ENCODE results near the gene CAMTA1. TPM values are rescaled to one million over a fixed set of nuclear protein-coding genes. Genes with fewer than 3 reads are reported as not detected.

CAMTA1 gene
- total RNA-seq, 4 donors from 2014 or later = 86.3 to 170 (median 132) TPM

DNA sequence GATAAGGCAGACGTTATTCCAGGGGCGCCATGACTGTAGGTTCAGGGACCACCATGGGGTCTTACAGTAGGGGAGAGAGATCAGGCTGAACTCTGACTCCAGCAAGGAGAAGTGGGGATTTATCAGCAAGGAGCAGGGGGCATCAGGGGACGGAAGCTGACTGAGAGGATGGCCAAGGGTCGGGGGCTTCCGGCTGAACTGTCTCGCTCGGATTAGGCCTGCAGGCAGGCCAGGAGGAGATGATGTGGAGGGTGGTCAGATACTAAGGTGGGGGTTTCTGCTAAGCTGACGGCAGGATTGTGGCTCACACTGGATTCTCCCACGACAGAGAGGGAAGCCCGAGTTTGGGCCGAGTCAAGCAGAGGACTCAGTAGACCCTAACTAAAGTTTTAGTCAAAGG is 798.9 kb downstream of the CAMTA1 start:
- ATAC-seq = no peak
- H3K36me3 ChIP-seq = no peaks in the 10 kb centered on the region
- TF ChIP-seq, protein P1, sequence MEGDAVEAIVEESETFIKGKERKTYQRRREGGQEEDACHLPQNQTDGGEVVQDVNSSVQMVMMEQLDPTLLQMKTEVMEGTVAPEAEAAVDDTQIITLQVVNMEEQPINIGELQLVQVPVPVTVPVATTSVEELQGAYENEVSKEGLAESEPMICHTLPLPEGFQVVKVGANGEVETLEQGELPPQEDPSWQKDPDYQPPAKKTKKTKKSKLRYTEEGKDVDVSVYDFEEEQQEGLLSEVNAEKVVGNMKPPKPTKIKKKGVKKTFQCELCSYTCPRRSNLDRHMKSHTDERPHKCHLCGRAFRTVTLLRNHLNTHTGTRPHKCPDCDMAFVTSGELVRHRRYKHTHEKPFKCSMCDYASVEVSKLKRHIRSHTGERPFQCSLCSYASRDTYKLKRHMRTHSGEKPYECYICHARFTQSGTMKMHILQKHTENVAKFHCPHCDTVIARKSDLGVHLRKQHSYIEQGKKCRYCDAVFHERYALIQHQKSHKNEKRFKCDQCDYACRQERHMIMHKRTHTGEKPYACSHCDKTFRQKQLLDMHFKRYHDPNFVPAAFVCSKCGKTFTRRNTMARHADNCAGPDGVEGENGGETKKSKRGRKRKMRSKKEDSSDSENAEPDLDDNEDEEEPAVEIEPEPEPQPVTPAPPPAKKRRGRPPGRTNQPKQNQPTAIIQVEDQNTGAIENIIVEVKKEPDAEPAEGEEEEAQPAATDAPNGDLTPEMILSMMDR (IDR thresholded peaks at IDR 0.05) = no peak
- TF ChIP-seq POLR2A (IDR thresholded peaks at IDR 0.05) (no peak), EP300 (IDR thresholded peaks at IDR 0.05) (no peak), POLR2AphosphoS5 (IDR thresholded peaks at IDR 0.05) (no peak)
- no peaks in the 10 kb centered on the region for H3K9me3 ChIP-seq
- no peak overlapping the region for H3K27ac ChIP-seq
- H3K27me3 ChIP-seq = peaks cover 12% of the 10 kb centered on the region
- WGBS, 2 donors (ENCODE audit: low coverage in 1 of 2) = 88 to 95% methylated on average over 6 to 8 of the region's 11 CpGs
- H3K4me1 ChIP-seq = no peaks in the 10 kb centered on the region
- no peak overlapping the region for H3K4me3 ChIP-seq

DNA sequence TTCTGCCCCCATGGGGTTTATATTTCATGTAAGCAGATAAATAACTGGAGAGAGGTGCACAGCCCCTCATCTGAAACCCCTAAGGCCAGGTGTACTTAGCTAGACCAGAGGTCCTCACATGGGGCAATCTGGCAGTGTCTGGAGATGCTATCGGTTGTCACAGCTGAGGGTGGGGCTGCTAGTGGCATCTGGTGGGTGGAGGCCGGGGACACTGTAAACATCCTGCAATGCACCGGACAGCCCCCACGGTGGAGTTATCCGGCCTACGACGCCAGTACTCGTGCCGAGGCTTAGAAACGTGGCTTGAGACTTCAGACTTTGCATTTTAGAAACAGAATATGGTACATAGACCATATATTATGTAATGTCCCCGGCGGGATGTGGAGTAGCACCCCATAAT is 799.4 kb downstream of the CAMTA1 start:
- 86 to 94% methylated on average over 8 to 10 of the region's 12 CpGs for WGBS, 2 donors (ENCODE audit: low coverage in 1 of 2)
- ATAC-seq = no peak
- H3K9me3 ChIP-seq = no peaks in the 10 kb centered on the region
- no peak overlapping the region for H3K27ac ChIP-seq
- TF ChIP-seq POLR2AphosphoS5 (IDR thresholded peaks at IDR 0.05) (no peak), EP300 (IDR thresholded peaks at IDR 0.05) (no peak), POLR2A (IDR thresholded peaks at IDR 0.05) (no peak)
- TF ChIP-seq, protein P1 (IDR thresholded peaks at IDR 0.05) = no peak
- peaks cover 11% of the 10 kb centered on the region for H3K27me3 ChIP-seq
- no peaks in the 10 kb centered on the region for H3K36me3 ChIP-seq
- no peak overlapping the region for H3K4me3 ChIP-seq
- no peaks in the 10 kb centered on the region for H3K4me1 ChIP-seq

DNA sequence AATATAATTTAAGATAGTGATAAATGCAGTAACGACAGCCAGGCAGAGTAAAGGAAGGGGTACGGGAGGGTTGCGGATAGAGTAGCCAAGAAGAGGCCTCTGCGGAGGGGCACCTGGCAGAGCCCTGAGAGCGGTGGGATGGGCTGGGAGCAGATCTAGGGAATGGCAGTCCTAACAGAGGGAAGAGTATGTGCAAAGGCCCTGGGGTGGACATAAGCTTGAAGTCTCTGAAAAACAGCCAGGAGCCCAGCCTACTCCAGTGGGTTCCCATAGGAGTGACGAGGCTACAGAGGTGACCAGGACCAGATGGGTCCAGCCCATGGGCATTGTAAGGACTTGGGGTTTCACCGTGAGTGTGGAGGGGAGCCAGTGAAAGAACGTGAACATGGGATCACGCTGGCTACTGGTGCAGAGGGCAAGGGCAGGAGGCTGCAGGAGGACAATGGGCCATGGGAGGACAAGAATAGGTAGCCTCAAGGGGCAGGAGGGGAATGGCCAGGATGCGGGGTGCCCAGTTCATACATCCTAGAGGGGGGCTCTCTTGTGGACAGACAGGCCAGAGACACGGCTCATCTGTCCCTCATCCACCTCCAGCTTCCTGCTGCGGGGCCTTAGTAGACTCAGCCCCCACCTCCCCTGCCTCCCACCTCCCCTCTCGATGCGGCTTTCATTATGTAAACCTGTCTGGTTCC is 800.1 kb downstream of the CAMTA1 start:
- Histone ChIP-seq H3K36me3 (no peaks in the 10 kb centered on the region), H3K4me1 (no peaks in the 10 kb centered on the region), H3K27me3 (peaks cover 4% of the 10 kb centered on the region), H3K9me3 (no peaks in the 10 kb centered on the region), H3K4me3 (no peak overlapping the region), H3K27ac (no peak overlapping the region)
- 87 to 95% methylated on average over 6 to 8 of the region's 14 CpGs for WGBS, 2 donors (ENCODE audit: low coverage in 1 of 2)
- TF ChIP-seq, protein P1 (IDR thresholded peaks at IDR 0.05) = no peak
- TF ChIP-seq POLR2AphosphoS5 (IDR thresholded peaks at IDR 0.05) = no peak
- TF ChIP-seq EP300 (IDR thresholded peaks at IDR 0.05) = no peak
- no peak for TF ChIP-seq POLR2A (IDR thresholded peaks at IDR 0.05)
- ATAC-seq = no peak

DNA sequence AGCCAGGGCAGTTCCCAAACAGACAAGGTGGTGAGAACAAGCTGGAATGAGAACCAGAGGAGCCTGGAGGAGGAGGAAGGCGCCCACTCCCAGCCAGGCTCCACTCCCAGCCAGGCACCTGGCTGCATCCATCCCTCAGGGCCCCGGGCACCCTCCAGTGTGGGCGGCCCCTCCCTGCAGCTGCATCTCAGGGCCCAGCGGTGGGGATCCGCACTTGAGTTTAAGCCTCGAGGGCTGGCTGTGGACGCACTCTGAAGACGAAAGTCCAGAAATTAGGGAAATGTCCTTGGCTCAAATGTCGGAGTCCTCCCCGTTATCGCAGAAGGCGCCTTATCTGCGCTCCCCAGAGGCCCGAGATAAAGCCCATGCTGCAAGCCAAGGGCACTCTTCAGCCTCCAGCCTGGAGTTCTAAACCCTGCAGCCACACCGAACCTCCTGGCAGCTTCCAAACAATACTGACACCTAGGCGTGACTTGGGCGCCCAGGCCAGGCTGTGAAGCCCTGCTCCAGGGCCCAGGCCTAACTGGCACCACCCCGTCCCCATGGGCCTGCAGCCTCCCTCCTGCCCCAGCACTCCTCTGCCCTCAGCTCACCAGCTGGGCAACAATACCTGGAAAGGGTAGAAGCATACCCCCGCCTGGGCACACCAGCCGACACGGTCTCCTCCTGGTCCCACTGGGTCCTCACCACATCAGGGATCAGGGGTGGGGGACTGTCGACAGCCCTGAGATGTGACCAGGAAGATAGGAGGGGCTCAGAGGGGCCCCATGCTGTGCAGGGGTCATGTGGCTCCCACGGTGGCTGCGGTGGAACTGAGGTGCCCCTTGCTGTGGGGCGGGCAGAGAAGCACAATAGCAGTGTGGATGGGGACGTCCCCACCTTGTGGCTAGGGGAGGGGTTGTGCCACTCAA is 801.0 kb downstream of the CAMTA1 start:
- no peaks in the 10 kb centered on the region for H3K9me3 ChIP-seq
- H3K27me3 ChIP-seq = no peaks in the 10 kb centered on the region
- no peaks in the 10 kb centered on the region for H3K4me1 ChIP-seq
- no CpG with 5 or more reads among the region's 26 CpGs for WGBS, 2 donors (ENCODE audit: low coverage in 1 of 2)
- H3K36me3 ChIP-seq = no peaks in the 10 kb centered on the region
- no peak overlapping the region for H3K4me3 ChIP-seq
- no peak overlapping the region for H3K27ac ChIP-seq
- no peak for ATAC-seq
- TF ChIP-seq POLR2AphosphoS5 (IDR thresholded peaks at IDR 0.05) (no peak), POLR2A (IDR thresholded peaks at IDR 0.05) (no peak), EP300 (IDR thresholded peaks at IDR 0.05) (no peak)
- TF ChIP-seq, protein P1 (IDR thresholded peaks at IDR 0.05) = no peak
